GM19467 (cell line): ENCODE results near the gene NFX1.

Experiments
- ATAC-seq: cut with Tn5 transposase; IDR thresholded peaks from one replicate; pipeline ENCODE4 v1.9.1; 2021; ENCODE audit warnings: mild to moderate bottlenecking, moderate library complexity; ENCODE audit not compliant: unreplicated experiment

The NFX1 gene

GRCh38 chr9:33415501-33416038 is 125.3 kb downstream of the NFX1 start:
- ATAC-seq, result no peak

- ATAC-seq, result no peak
These were observed 126.7 kb downstream of the NFX1 start for GRCh38 chr9:33416996-33417395.

GRCh38 chr9:33418090-33418489 is 127.8 kb downstream of the NFX1 start:
- ATAC-seq, result no peak

- no peak for ATAC-seq
These were observed 129.5 kb downstream of the NFX1 start for GRCh38 chr9:33419708-33420303.
